ENCODE data around the gene GSK3B.

Gene GSK3B

GRCh38 chr3:120119846-120120510 lies 25.7 kb upstream of the GSK3B start:
- TF ChIP-seq CTCF (IDR thresholded peaks at IDR 0.05; ENCODE audit: unreplicated experiment in 3 of 3): no peak
- H3K27me3 Mint-ChIP-seq (ENCODE audit: low read depth): no peaks in the 10 kb centered on the region
- H3K4me3 Mint-ChIP-seq: no peak overlapping the region
- H3K9me3 Mint-ChIP-seq: peaks cover 14% of the 10 kb centered on the region
- peaks cover 10% of the 10 kb centered on the region for H3K36me3 Mint-ChIP-seq (ENCODE audit: low read depth)
- H3K27ac Mint-ChIP-seq: no peak overlapping the region
- H3K4me1 Mint-ChIP-seq: no peaks in the 10 kb centered on the region

GRCh38 chr3:120114981-120115380 lies 20.7 kb upstream of the GSK3B start:
- no peaks in the 10 kb centered on the region for H3K27me3 Mint-ChIP-seq (ENCODE audit: low read depth)
- no peak overlapping the region for H3K27ac Mint-ChIP-seq
- peaks cover 14% of the 10 kb centered on the region for H3K9me3 Mint-ChIP-seq
- H3K4me1 Mint-ChIP-seq: no peaks in the 10 kb centered on the region
- TF ChIP-seq CTCF (IDR thresholded peaks at IDR 0.05; ENCODE audit: unreplicated experiment in 3 of 3): no peak
- H3K36me3 Mint-ChIP-seq (ENCODE audit: low read depth): peaks cover 11% of the 10 kb centered on the region
- no peak overlapping the region for H3K4me3 Mint-ChIP-seq

GRCh38 chr3:120114376-120114775 lies 20.1 kb upstream of the GSK3B start:
- Mint-ChIP-seq H3K27ac (no peak overlapping the region), H3K9me3 (peaks cover 14% of the 10 kb centered on the region), H3K4me1 (no peaks in the 10 kb centered on the region), H3K36me3 (ENCODE audit: low read depth) (peaks cover 11% of the 10 kb centered on the region), H3K4me3 (no peak overlapping the region), H3K27me3 (ENCODE audit: low read depth) (no peaks in the 10 kb centered on the region)
- no peak for TF ChIP-seq CTCF (IDR thresholded peaks at IDR 0.05; ENCODE audit: unreplicated experiment in 3 of 3)

GRCh38 chr3:120113128-120114116 lies 19.2 kb upstream of the GSK3B start:
- Mint-ChIP-seq H3K4me3 (no peak overlapping the region), H3K27ac (no peak overlapping the region), H3K9me3 (peaks cover 12% of the 10 kb centered on the region), H3K27me3 (ENCODE audit: low read depth) (no peaks in the 10 kb centered on the region), H3K4me1 (no peaks in the 10 kb centered on the region), H3K36me3 (ENCODE audit: low read depth) (peaks cover 18% of the 10 kb centered on the region)
- TF ChIP-seq CTCF (IDR thresholded peaks at IDR 0.05; ENCODE audit: unreplicated experiment in 3 of 3): no peak

GRCh38 chr3:120111898-120112297 lies 17.7 kb upstream of the GSK3B start:
- Mint-ChIP-seq H3K4me3 (no peak overlapping the region), H3K4me1 (no peaks in the 10 kb centered on the region), H3K27me3 (ENCODE audit: low read depth) (no peaks in the 10 kb centered on the region), H3K9me3 (peaks cover 8% of the 10 kb centered on the region), H3K36me3 (ENCODE audit: low read depth) (peaks cover 19% of the 10 kb centered on the region), H3K27ac (no peak overlapping the region)
- no peak for TF ChIP-seq CTCF (IDR thresholded peaks at IDR 0.05; ENCODE audit: unreplicated experiment in 3 of 3)

All from nephron (organoid).